IPS-18a (cell line): ENCODE measurements around the gene CPNE8.

Experiments used
- H3K27ac ChIP-seq: one replicate; pipeline ENCODE4 v1.5.1; 2013; ENCODE audit warnings: low read length
- H3K27me3 ChIP-seq: one replicate; pipeline ENCODE4 v1.6.1; 2013; ENCODE audit warnings: mild to moderate bottlenecking, low read length; ENCODE audit not compliant: control insufficient read depth, insufficient read depth
- H3K36me3 ChIP-seq: one replicate; pipeline ENCODE4 v1.6.1; 2013; ENCODE audit warnings: low read depth, low read length; ENCODE audit not compliant: control insufficient read depth
- H3K4me1 ChIP-seq: one replicate; pipeline ENCODE4 v1.6.1; 2013; ENCODE audit warnings: low read depth, low read length; ENCODE audit not compliant: control insufficient read depth
- H3K4me3 ChIP-seq: one replicate; pipeline ENCODE4 v1.5.1; 2013; ENCODE audit warnings: low read length
- H3K9ac ChIP-seq: one replicate; pipeline ENCODE4 v1.6.1; 2013; ENCODE audit warnings: mild to moderate bottlenecking, low read length, moderate library complexity
- H3K9me3 ChIP-seq: one replicate; pipeline ENCODE4 v1.6.1; 2013; ENCODE audit warnings: low read depth, low read length; ENCODE audit not compliant: control insufficient read depth

Gene CPNE8

GRCh38 chr12:38875586-38876228 is 29.7 kb downstream of the CPNE8 start:
- H3K27me3 ChIP-seq = no peaks in the 10 kb centered on the region
- H3K4me1 ChIP-seq = no peaks in the 10 kb centered on the region
- H3K9me3 ChIP-seq = no peaks in the 10 kb centered on the region
- no peak overlapping the region for H3K4me3 ChIP-seq
- H3K9ac ChIP-seq = no peak overlapping the region
- H3K36me3 ChIP-seq = no peaks in the 10 kb centered on the region
- H3K27ac ChIP-seq = no peak overlapping the region

- H3K36me3 ChIP-seq = no peaks in the 10 kb centered on the region
- no peak overlapping the region for H3K4me3 ChIP-seq
- H3K9ac ChIP-seq = no peak overlapping the region
- no peaks in the 10 kb centered on the region for H3K27me3 ChIP-seq
- H3K27ac ChIP-seq = no peak overlapping the region
- H3K4me1 ChIP-seq = no peaks in the 10 kb centered on the region
- no peaks in the 10 kb centered on the region for H3K9me3 ChIP-seq
Observed at GRCh38 chr12:38872561-38872960, 32.8 kb downstream of the CPNE8 start.

- Histone ChIP-seq H3K9ac (no peak overlapping the region), H3K4me3 (no peak overlapping the region), H3K27ac (no peak overlapping the region), H3K27me3 (no peaks in the 10 kb centered on the region), H3K36me3 (no peaks in the 10 kb centered on the region), H3K4me1 (no peaks in the 10 kb centered on the region), H3K9me3 (no peaks in the 10 kb centered on the region)
Observed at GRCh38 chr12:38872156-38872555, 33.2 kb downstream of the CPNE8 start.

GRCh38 chr12:38869036-38869435 is 36.4 kb downstream of the CPNE8 start:
- H3K9ac ChIP-seq = no peak overlapping the region
- H3K4me1 ChIP-seq = no peaks in the 10 kb centered on the region
- H3K4me3 ChIP-seq = no peak overlapping the region
- H3K27ac ChIP-seq = no peak overlapping the region
- no peaks in the 10 kb centered on the region for H3K9me3 ChIP-seq
- H3K27me3 ChIP-seq = no peaks in the 10 kb centered on the region
- no peaks in the 10 kb centered on the region for H3K36me3 ChIP-seq

GRCh38 chr12:38850461-38850860 is 54.9 kb downstream of the CPNE8 start:
- H3K4me1 ChIP-seq = peaks cover 3% of the 10 kb centered on the region
- no peak overlapping the region for H3K9ac ChIP-seq
- no peak overlapping the region for H3K4me3 ChIP-seq
- no peak overlapping the region for H3K27ac ChIP-seq
- H3K27me3 ChIP-seq = no peaks in the 10 kb centered on the region
- no peaks in the 10 kb centered on the region for H3K9me3 ChIP-seq
- H3K36me3 ChIP-seq = no peaks in the 10 kb centered on the region

- H3K4me1 ChIP-seq = peaks cover 3% of the 10 kb centered on the region
- H3K27ac ChIP-seq = no peak overlapping the region
- no peaks in the 10 kb centered on the region for H3K27me3 ChIP-seq
- H3K9me3 ChIP-seq = no peaks in the 10 kb centered on the region
- H3K36me3 ChIP-seq = no peaks in the 10 kb centered on the region
- H3K9ac ChIP-seq = no peak overlapping the region
- no peak overlapping the region for H3K4me3 ChIP-seq
Observed at GRCh38 chr12:38847247-38847646, 58.1 kb downstream of the CPNE8 start.

GRCh38 chr12:38844267-38844666 is 61.1 kb downstream of the CPNE8 start:
- Histone ChIP-seq H3K36me3 (no peaks in the 10 kb centered on the region), H3K4me3 (no peak overlapping the region), H3K27me3 (no peaks in the 10 kb centered on the region), H3K27ac (no peak overlapping the region), H3K9me3 (no peaks in the 10 kb centered on the region), H3K9ac (no peak overlapping the region), H3K4me1 (peaks cover 3% of the 10 kb centered on the region)

- Histone ChIP-seq H3K27me3 (no peaks in the 10 kb centered on the region), H3K4me3 (no peak overlapping the region), H3K9ac (no peak overlapping the region), H3K9me3 (no peaks in the 10 kb centered on the region), H3K27ac (no peak overlapping the region), H3K4me1 (no peaks in the 10 kb centered on the region), H3K36me3 (no peaks in the 10 kb centered on the region)
Observed at GRCh38 chr12:38838056-38838850, 67.1 kb downstream of the CPNE8 start.

GRCh38 chr12:38831715-38832114 is 73.7 kb downstream of the CPNE8 start:
- Histone ChIP-seq H3K36me3 (no peaks in the 10 kb centered on the region), H3K9me3 (no peaks in the 10 kb centered on the region), H3K4me3 (no peak overlapping the region), H3K9ac (no peak overlapping the region), H3K27me3 (no peaks in the 10 kb centered on the region), H3K27ac (no peak overlapping the region), H3K4me1 (no peaks in the 10 kb centered on the region)

GRCh38 chr12:38825006-38825405 is 80.4 kb downstream of the CPNE8 start:
- Histone ChIP-seq H3K4me1 (no peaks in the 10 kb centered on the region), H3K4me3 (no peak overlapping the region), H3K9me3 (no peaks in the 10 kb centered on the region), H3K27me3 (no peaks in the 10 kb centered on the region), H3K9ac (no peak overlapping the region), H3K36me3 (no peaks in the 10 kb centered on the region), H3K27ac (no peak overlapping the region)

GRCh38 chr12:38823738-38824137 is 81.7 kb downstream of the CPNE8 start:
- H3K9me3 ChIP-seq = no peaks in the 10 kb centered on the region
- H3K4me3 ChIP-seq = no peak overlapping the region
- H3K27me3 ChIP-seq = no peaks in the 10 kb centered on the region
- H3K27ac ChIP-seq = no peak overlapping the region
- no peaks in the 10 kb centered on the region for H3K4me1 ChIP-seq
- H3K9ac ChIP-seq = no peak overlapping the region
- H3K36me3 ChIP-seq = no peaks in the 10 kb centered on the region

GRCh38 chr12:38823314-38823713 is 82.1 kb downstream of the CPNE8 start:
- Histone ChIP-seq H3K9ac (no peak overlapping the region), H3K4me3 (no peak overlapping the region), H3K27me3 (no peaks in the 10 kb centered on the region), H3K27ac (no peak overlapping the region), H3K4me1 (no peaks in the 10 kb centered on the region), H3K36me3 (no peaks in the 10 kb centered on the region), H3K9me3 (no peaks in the 10 kb centered on the region)
